ENCODE data around the gene PDE8A. TPM values are rescaled to one million over a fixed set of nuclear protein-coding genes. Genes with fewer than 3 reads are reported as not detected.

PDE8A gene
- total and polyA plus RNA-seq, 11 donors: 9.4 to 21.5 (median 15.9) TPM

GRCh38 chr15:85118173-85118572, 136.5 kb downstream of the PDE8A start:
- Histone ChIP-seq H3K36me3 (peaks cover 0 to 94% (median 76%) of the 10 kb centered on the region in 9 donors), H3K4me3 (no peak overlapping the region), H3K27me3 (no peaks in the 10 kb centered on the region), H3K4me1 (peaks cover 0 to 19% (median 0%) of the 10 kb centered on the region in 12 donors), H3K27ac (peak overlapping the region in 6 of 12 donors; percentile 7 to 47 (median 33)), H3K9me3 (no peaks in the 10 kb centered on the region)
- intact Hi-C loops (cut with DNase I): no loop called here
- no peak for DNase-seq
- ATAC-seq: peak in 1 of 4 donors; percentile 5
- TF ChIP-seq POLR2A (IDR thresholded peaks at IDR 0.05) (no peak), CTCF (IDR thresholded peaks at IDR 0.05) (no peak)
- WGBS, 4 donors: 91 to 94% (median 92%) methylated on average over 4 of the region's 4 CpGs

- H3K4me1 ChIP-seq: peaks cover 0 to 19% (median 0%) of the 10 kb centered on the region in 12 donors
- TF ChIP-seq POLR2A (IDR thresholded peaks at IDR 0.05): no peak
- no peak for TF ChIP-seq CTCF (IDR thresholded peaks at IDR 0.05)
- H3K4me3 ChIP-seq: no peak overlapping the region
- no peaks in the 10 kb centered on the region for H3K9me3 ChIP-seq
- no peaks in the 10 kb centered on the region for H3K27me3 ChIP-seq
- peak overlapping the region in 6 of 12 donors; percentile 7 to 47 (median 33) for H3K27ac ChIP-seq
- WGBS, 4 donors: 39 to 56% (median 48%) methylated on average over 2 of the region's 2 CpGs
- H3K36me3 ChIP-seq: peaks cover 0 to 93% (median 72%) of the 10 kb centered on the region in 9 donors
- intact Hi-C loops (cut with DNase I): no loop called here
- DNase-seq (peak in 2 of 5 donors; percentile 20 to 54), ATAC-seq (peak; percentile 57 to 86 (median 74))
Measured at GRCh38 chr15:85118581-85118980, 136.9 kb downstream of the PDE8A start.

GRCh38 chr15:85120351-85121113, 138.9 kb downstream of the PDE8A start:
- Histone ChIP-seq H3K4me1 (peaks cover 0 to 19% (median 0%) of the 10 kb centered on the region in 12 donors), H3K9me3 (no peaks in the 10 kb centered on the region), H3K36me3 (peaks cover 0 to 92% (median 70%) of the 10 kb centered on the region in 9 donors), H3K27me3 (no peaks in the 10 kb centered on the region), H3K4me3 (no peak overlapping the region), H3K27ac (no peak overlapping the region)
- intact Hi-C loops (cut with DNase I): no loop called here
- ATAC-seq (no peak), DNase-seq (no peak)
- WGBS, 4 donors: 83 to 91% (median 88%) methylated on average over 4 of the region's 4 CpGs
- TF ChIP-seq CTCF (IDR thresholded peaks at IDR 0.05): no peak
- no peak for TF ChIP-seq POLR2A (IDR thresholded peaks at IDR 0.05)

DNA sequence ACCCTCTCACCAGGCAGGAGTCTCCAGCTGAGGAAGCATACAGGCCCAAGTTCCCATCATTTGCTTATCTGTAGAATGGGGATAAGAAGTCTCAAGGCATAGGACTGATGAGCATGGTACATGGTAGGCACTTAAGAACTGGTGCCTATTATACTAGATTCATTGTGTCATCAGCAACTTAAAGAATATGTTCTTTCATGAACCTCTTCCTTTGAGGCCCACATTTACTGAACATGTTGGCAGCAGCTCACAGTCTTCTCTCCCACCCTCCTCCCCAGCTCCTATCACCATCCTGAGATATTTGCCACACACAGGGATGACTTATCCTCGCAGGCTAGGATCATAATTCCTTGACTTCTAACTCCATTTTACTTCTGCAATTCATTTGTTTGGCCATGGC, 142.5 kb downstream of the PDE8A start:
- DNase-seq (no peak), ATAC-seq (no peak)
- no peaks in the 10 kb centered on the region for H3K27me3 ChIP-seq
- TF ChIP-seq CTCF (IDR thresholded peaks at IDR 0.05): no peak
- TF ChIP-seq POLR2A (IDR thresholded peaks at IDR 0.05): no peak
- peaks cover 0 to 89% (median 70%) of the 10 kb centered on the region in 9 donors for H3K36me3 ChIP-seq
- peaks cover 0 to under 1% (median 0%) of the 10 kb centered on the region in 12 donors for H3K4me1 ChIP-seq
- H3K9me3 ChIP-seq: no peaks in the 10 kb centered on the region
- no peak overlapping the region for H3K4me3 ChIP-seq
- intact Hi-C loops (cut with DNase I): no loop called here
- 86 to 93% (median 89%) methylated on average over 1 of the region's 1 CpG for WGBS, 4 donors
- no peak overlapping the region for H3K27ac ChIP-seq
